Hematopoietic multipotent progenitor cell treated with erythropoietin and hydrocortisone succinate and interleukin-3 and kit ligand, for 4 days (in vitro differentiated cells): Measurements from ENCODE around the gene RC3H2.

Source experiments
- DNase-seq: peaks from one replicate; pipeline ENCODE4 v3.0.0-alpha.2; 2015

Gene RC3H2

GRCh38 chr9:122904823-122905710, at the start of gene RC3H2:
RC3H2 (minus strand) TSS chr9:122905359; CDS start chr9:122897509, 7,850 bp downstream.
- DNase-seq = peak; percentile 100

- no peak for DNase-seq
Observed at GRCh38 chr9:122954253-122954691, 49.1 kb upstream of the RC3H2 start.

- no peak for DNase-seq
Observed at GRCh38 chr9:122951056-122951455, 45.9 kb upstream of the RC3H2 start.

GRCh38 chr9:122950263-122950662, 45.1 kb upstream of the RC3H2 start:
- DNase-seq = no peak

- DNase-seq = no peak
Observed at GRCh38 chr9:122949696-122950095, 44.5 kb upstream of the RC3H2 start.

- DNase-seq = no peak
Observed at GRCh38 chr9:122948313-122948712, 43.2 kb upstream of the RC3H2 start.

GRCh38 chr9:122946461-122947005, 41.4 kb upstream of the RC3H2 start:
- DNase-seq = no peak

- no peak for DNase-seq
Observed at GRCh38 chr9:122944960-122945888, 40.1 kb upstream of the RC3H2 start.

- peak; percentile 50 for DNase-seq
Observed at GRCh38 chr9:122941582-122942234, 36.5 kb upstream of the RC3H2 start.

- DNase-seq = peak; percentile 100
Observed at GRCh38 chr9:122940749-122941581, 35.8 kb upstream of the RC3H2 start, which contains the start of gene RABGAP1. RABGAP1 (plus strand) TSS chr9:122941020; CDS start chr9:122957060, 16,040 bp downstream.

GRCh38 chr9:122940454-122940748, 35.2 kb upstream of the RC3H2 start:
- DNase-seq = no peak

GRCh38 chr9:122939601-122940000, 34.4 kb upstream of the RC3H2 start:
- DNase-seq = no peak

- DNase-seq = no peak
Observed at GRCh38 chr9:122936883-122937282, 31.7 kb upstream of the RC3H2 start.

- DNase-seq = no peak
Observed at GRCh38 chr9:122936464-122936863, 31.3 kb upstream of the RC3H2 start.

- peak; percentile 99 for DNase-seq
Observed at GRCh38 chr9:122931226-122932121, 26.3 kb upstream of the RC3H2 start, which contains the start of gene ZBTB26. ZBTB26 (minus strand) TSS chr9:122931512; CDS start chr9:122919934, 11,578 bp downstream.

- no peak for DNase-seq
Observed at GRCh38 chr9:122930541-122931225, 25.5 kb upstream of the RC3H2 start.

GRCh38 chr9:122929796-122930354, 24.7 kb upstream of the RC3H2 start:
- no peak for DNase-seq

GRCh38 chr9:122923947-122924346, 18.8 kb upstream of the RC3H2 start:
- no peak for DNase-seq

GRCh38 chr9:122922713-122923112, 17.6 kb upstream of the RC3H2 start:
- DNase-seq = no peak

GRCh38 chr9:122918310-122918709, 13.2 kb upstream of the RC3H2 start:
- DNase-seq = no peak
